ENCODE results near the gene SNX27.
"Not testable (repeated sequence)": the region's sequence is repeated elsewhere in the genome, so short reads cannot be mapped to it uniquely, and the experiment has no call there.

SNX27 gene

DNA sequence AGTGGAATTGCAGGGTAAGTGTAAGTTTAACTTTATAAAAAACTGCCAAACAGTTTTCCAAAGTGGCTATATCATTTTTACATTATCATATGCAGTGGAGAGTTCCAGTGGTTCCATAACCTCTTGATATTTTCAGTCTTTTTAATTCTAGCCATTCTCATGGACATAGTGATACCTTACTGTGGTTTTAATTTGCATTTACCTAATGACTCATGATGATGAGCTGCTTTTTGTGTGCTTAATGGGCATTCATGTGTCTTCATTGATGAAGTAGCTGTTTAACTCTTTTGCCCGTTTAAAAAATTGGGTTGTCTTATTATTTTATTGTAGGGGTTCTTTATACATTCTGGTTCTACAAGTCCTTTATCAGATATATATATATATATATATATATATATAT lies 29.4 kb downstream of the SNX27 start:
- DNase-seq, result no peak

GRCh38 chr1:151643085-151643484 lies 31.2 kb downstream of the SNX27 start:
- DNase-seq, result not testable (repeated sequence)

- DNase-seq, result no peak
Measured at GRCh38 chr1:151644001-151644400, 32.2 kb downstream of the SNX27 start.

GRCh38 chr1:151653397-151653796 lies 41.5 kb downstream of the SNX27 start:
- no peak for DNase-seq

DNA sequence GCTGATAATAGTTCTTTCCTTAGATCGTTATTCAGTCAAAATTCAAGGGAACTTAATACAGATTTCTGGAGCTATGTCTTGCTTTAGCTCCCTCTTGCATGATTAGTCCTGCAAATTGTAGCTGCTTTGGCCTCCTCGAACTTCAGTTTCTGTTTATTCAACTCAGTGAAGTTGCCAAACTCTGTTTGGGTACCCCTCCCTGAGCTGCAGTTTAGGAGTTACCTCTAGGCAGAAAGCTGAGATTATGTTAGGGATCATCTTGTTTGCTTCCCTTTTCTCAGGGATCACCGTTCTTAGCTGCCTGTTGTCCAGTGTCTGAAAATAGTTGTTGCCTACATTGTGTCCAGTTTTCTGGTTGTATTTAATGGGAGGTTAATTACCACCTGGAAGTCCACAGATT lies 43.5 kb downstream of the SNX27 start:
- no peak for DNase-seq

GRCh38 chr1:151661751-151662150 lies 49.9 kb downstream of the SNX27 start:
- DNase-seq, result no peak

DNA sequence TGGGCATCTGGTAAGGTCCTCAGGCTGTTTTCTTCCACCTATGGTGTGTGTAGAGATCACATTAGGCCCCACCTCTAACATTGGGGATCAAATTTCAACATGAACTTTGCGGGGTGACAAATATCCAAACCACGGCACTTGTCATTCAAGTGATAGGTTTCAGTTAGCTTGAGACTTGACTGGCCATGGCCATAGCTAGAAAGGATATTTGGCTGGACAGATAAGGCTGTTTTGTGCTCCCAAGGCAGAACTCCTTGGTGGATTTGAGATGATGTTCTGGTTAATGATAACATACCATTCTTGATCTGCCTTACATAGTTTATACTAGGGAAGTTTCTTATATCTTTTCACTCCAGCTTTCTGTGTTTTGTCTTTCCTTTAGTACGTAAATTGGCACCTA lies 56.2 kb downstream of the SNX27 start:
- no peak for DNase-seq

DNA sequence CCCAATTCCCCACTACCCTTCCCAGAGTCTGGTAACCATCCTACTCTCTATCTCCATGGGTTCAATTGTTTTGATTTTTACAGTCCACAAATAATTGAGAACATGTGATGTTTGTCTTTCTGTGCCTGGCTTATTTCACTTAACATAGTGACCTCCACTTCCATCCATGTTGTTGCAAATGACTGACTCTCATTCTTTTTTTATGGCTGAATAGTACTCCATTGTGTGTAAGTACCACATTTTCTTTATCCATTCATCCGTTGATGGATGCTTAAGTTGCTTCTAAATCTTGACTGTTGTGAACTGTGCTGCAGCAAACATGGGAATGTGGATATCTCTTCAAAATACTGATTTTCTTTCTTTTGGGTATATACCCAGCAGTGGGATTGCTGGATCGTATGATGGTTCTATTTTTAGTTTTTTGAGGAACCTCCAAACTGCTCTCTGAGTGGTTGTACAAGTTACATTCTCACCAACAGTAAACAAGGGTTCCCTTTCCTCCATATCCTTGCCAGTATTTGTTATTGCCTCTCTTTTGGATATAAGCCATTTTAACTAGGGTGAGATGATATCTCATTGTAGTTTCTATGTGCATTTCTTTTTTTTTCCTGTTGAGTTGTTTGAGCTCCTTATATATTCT lies 58.3 kb downstream of the SNX27 start:
- DNase-seq, result not testable (repeated sequence)

DNA sequence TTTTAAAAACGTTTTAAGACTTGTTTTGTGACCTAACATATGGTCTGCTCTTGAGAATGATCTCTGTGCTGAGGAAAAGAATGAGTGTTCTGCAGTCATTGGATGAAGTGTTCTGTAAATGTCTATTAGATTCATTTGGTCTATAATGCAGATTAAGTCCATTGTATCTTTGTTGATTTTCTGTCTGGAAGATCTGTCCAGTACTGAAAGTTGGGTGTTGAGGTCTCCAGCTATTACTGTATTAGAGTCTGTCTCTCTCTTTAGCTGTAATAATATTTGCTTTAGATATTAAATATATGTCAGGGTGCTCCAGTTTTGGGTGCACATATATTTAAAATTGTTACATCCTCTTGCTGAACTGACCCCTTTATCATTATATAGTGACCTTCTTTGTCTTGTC lies 61.6 kb downstream of the SNX27 start:
- DNase-seq, result no peak

DNA sequence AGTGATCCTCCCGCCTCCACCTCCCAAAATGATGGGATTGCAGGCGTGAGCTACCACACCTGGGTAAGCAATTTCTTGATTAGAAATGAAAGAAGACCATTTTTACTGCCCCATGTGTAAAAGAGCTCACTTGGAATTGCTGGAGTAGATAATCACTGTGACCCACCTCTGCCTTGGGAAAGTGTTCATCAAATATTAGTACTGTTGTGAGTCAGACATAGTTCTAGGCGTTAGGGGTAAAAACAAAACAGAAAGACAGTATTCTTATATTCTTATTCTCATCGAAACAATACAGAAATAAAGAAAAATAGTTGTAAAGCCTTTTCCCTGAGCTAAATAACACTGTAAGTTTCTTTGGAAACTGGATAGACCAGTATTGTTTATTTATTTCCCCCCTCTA lies 68.5 kb downstream of the SNX27 start:
- no peak for DNase-seq

DNA sequence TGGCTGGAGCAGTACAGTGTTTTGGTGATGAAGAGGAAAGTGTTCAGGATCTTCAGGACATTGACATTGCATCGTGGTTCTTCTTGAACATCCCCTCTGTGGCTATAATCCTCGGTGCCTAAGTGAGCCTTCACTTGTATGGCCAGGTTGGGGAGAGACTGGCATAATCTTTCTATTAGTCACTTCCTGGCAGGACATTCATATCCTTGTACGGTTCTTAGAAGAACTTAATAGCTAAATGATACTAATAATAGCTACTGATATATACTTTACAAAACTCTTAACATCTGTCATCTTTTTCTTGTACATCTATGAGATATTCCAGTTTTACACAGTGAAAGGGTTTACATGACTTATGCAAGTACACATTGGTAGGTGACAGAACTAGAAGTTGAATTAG lies 69.0 kb downstream of the SNX27 start:
- no peak for DNase-seq

GRCh38 chr1:151681923-151682322 lies 70.1 kb downstream of the SNX27 start:
- DNase-seq, result no peak

DNA sequence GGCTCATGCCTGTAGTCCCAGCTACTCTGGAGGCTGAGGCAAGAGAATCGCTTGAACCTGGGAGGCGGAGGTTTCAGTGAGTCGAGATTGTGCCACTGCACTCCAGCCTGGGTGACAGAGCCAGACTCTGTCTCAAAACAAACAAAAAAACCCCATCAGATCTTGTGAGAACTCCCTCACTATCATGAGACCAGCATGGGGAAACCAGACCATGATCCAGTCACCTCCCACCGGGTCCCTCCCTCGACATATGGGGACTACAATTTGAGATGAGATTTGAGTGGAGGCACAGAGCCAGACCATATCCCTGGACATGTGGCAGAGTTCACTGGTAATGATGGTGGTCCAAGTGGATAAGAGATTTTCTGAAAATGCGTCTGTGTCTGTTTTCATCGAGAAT lies 71.1 kb downstream of the SNX27 start:
- DNase-seq, result not testable (repeated sequence)

DNA sequence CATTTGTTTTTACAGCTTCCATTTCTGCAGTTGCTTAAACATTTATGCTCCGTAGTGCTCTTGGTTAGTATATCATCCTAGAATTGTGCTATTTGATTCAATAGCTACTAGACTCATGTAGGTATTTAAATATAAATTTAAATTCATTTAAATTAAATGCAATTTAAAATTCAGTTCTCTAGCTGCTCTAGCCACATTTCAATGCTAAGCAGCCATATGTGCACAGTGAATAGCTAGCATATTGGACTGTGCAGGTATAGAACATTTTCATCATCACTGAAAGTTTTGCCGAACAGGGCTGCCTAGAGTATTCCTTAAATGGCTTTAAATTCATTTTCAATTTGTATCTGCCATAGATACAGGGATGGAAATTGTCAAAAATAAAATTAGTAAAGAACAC lies 72.3 kb downstream of the SNX27 start:
- no peak for DNase-seq

DNA sequence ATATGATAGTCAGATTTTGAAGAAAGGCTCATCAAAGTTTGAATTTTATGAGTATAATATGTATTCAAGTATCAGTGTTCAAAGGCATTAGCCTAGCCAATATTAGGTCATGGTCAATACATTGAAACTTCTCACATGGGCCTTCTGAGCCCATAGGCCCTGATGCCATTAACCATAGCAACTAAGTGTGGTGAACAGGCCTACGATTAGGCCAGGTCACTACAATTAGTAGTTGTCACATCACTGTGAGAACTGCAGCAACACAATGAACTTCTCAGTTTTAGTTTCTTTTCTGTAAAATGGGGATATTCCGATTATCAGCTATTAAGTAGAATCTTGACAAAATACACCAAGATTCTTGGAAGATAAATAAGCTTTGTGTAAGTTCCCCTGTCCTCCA lies 74.7 kb downstream of the SNX27 start:
- no peak for DNase-seq

GRCh38 chr1:151689494-151689893 lies 77.6 kb downstream of the SNX27 start:
- DNase-seq, result no peak

- no peak for DNase-seq
Measured at GRCh38 chr1:151692226-151692625, 80.4 kb downstream of the SNX27 start.

- DNase-seq, result no peak
Measured at GRCh38 chr1:151693057-151693651, 81.3 kb downstream of the SNX27 start.

- no peak for DNase-seq
Measured at GRCh38 chr1:151701515-151701914, 89.7 kb downstream of the SNX27 start.

GRCh38 chr1:151702936-151703335 lies 91.1 kb downstream of the SNX27 start:
- no peak for DNase-seq

DNA sequence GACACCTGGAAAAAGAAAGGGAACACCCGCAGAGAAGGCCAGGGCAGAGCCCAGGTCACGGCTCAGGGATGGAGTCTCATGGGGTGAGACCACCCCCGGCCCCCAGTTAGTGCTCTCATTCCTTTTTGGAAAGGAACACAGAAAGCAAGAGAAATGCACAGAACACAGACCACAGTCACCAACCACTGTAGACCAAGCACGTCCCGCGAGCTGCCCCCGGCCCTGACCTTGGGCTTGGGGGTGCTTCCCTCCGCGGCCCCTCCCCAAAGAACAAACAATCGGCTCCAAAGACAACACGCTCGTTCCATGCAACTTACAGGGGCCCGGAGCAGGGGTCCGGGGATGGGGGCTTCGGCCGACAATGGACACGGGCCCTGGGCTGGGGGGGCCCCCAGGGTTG lies 92.0 kb downstream of the SNX27 start:
- no peak for DNase-seq

DNA sequence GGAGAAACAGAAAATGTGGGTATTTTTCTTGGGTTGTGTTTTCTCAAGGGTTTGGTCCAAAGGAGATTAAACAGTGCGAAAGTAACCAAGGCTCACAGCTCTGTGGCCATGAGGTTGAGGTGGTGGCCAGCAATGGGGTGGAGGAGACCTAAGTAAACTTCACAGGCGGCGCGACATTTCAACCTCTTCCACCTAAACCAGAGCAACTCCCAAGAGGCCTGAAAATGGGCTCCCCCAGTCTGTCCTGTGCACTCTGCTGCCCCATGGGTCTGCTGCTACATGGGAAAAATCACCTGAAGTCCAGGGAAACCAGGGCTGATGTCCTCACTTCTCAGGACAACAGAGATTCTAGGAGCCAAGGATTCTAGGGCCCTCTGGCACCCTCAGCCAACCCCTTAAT lies 92.4 kb downstream of the SNX27 start:
- DNase-seq, result no peak

- no peak for DNase-seq
Measured at GRCh38 chr1:151705146-151705545, 93.3 kb downstream of the SNX27 start.

GRCh38 chr1:151705753-151706463 lies 94.1 kb downstream of the SNX27 start:
- no peak for DNase-seq
